GM12873 (cell line): Measurements from ENCODE around the gene TRIM26.

Experiments
- TF ChIP-seq, protein P1 (sequence below): IDR thresholded peaks from 2 replicates; pipeline ENCODE4 v1.5.1; 2012; ENCODE audit warnings: low read depth, mild to moderate bottlenecking, moderate library complexity, low read length, control low read depth; ENCODE audit not compliant: insufficient read depth; ENCODE audit errors: missing control alignments

TRIM26 gene

DNA sequence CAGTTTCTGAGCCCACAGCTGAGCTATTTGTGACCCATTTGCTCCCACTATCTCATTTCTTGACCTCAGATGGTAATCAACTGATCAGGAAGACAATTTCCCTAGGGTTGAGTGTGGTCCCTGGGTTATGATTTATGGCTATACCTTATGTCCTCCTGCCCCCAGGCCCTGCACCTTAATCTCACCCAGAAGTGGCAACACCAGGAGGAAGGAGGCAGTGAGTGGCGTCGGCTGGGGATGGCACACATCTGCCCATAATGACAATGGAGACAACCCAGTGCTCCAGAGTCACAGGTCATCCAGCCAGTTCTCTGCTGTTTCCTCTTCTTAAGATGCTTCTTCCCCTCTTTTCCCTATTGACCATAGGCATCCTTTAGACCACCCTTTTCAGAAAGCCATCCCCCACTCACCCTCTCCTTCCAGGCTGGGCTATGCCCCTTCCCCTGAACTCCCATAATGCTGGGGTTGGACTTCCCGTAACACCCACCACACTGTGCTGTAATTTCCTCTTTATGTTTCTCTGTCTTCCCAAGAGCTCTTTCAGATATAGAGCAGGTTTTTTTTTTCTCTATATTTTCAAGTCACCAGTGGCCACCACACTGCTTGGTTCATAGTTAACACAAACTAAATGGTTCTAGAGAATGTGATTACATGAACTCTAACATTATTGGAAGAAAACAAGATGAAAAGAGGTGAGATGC, 60.1 kb downstream of the TRIM26 start:
- TF ChIP-seq, protein P1, sequence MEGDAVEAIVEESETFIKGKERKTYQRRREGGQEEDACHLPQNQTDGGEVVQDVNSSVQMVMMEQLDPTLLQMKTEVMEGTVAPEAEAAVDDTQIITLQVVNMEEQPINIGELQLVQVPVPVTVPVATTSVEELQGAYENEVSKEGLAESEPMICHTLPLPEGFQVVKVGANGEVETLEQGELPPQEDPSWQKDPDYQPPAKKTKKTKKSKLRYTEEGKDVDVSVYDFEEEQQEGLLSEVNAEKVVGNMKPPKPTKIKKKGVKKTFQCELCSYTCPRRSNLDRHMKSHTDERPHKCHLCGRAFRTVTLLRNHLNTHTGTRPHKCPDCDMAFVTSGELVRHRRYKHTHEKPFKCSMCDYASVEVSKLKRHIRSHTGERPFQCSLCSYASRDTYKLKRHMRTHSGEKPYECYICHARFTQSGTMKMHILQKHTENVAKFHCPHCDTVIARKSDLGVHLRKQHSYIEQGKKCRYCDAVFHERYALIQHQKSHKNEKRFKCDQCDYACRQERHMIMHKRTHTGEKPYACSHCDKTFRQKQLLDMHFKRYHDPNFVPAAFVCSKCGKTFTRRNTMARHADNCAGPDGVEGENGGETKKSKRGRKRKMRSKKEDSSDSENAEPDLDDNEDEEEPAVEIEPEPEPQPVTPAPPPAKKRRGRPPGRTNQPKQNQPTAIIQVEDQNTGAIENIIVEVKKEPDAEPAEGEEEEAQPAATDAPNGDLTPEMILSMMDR, result no peak

DNA sequence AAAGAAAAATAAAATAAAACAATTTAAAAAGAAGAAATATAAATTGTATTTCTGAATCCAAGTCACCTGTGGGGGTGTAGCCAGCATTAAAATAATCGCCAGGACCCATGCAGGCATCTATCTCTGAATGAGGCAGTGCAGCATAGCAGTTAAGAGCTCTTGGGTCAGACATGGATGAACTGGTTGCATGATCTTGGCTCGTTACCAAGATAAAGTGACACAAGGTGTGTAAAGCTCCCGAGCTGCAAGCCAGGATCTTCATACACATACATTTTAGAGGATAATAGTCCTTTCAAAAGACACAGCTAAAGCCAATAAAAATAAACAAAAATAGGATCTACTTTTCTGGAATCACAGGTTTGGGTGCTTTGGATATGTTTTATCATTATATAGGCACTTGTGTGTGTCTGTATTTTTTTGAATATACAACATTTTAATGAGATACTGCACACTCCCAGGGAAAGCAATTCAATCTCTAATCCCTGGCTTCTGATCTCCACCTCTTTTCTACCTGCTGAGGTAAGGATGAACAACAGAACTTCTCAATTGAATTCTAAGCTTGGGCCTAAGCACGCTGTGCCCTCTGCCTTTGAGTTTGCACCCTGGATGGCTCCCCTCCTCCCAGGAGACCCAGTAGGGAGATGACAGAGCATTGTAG, 61.1 kb downstream of the TRIM26 start:
- TF ChIP-seq, protein P1, result no peak

DNA sequence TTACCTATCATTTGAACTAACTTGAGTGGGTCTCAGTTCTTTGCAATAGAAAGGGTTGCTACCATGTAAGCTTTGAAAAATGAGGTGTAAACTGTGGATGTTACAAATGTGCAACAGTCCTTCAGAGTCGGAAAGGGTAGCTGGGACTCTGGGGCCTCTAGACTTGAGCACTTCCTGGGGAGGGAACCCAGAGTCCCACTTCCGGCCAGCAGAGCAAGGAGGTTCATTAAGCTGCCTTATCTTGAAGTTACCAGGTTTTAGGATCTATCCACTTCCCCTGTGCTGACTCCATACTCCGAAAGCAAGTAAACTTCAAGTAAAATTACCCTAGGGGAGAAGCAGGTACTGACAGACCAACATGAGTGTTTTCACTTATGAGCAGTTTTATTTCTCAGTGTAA, 61.6 kb downstream of the TRIM26 start:
- TF ChIP-seq, protein P1, result no peak

DNA sequence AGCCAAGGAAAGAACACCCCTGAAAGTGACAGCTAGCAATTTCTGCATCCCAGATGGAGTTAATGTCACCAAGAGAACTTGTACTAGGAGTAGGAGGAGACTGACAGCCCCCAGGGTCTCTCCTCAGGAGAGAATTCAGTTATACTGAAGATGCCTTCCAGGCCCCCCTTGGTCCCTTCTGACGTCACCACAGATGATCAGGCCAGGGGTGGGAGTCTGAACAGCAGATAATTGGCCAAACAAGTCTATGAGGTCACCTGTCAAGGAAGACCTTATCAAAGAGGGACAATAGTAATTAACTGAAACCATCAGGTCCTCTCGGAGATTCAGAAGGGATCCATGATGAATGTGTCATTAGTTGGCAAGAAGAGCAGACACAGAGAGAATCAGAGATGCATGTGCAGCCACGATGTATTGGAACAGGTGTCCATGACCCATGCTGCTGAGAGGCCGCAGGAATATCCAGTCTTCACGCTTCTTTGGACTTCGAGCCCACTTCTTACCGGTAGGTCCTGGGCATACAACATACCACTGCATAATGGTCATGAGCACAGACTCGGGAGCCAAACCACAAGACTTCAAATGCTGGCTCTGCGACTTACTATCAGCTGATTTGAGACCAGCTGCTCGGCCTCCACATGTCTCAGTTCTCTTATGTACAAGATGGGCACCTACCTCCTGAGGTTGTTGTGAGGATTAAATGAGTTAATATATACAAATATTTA, 62.4 kb downstream of the TRIM26 start:
- TF ChIP-seq, protein P1, result no peak

DNA sequence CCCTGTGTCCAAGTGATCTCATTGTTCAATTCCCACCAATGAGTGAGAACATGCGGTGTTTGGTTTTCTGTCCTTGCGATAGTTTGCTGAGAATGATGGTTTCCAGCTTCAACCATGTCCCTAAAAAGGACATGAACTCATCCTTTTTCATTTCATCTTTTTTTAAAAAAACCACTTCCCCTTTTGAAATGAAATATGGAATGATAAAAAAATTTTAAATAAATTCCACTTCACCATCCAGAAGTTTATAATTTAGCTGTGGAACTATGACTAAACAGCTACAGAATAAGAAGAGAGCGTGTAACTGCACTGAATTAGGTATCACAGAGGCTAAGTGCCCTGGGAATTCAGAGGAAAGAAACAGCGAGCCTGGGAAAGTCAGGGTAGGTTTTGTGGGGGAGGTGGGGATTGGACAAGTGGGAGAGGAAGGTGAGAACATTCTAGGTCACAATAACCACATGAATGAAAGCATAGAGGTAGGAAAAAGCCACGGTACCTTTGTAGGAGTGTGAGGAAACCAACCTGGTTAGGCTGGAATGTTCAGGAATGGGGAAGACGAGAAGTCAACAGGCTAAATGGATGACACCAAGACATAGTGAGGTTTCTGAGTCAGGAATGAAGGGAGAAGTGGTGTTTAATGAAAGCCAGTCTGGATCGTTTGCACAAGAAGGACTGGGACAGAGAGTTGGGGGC, 63.2 kb downstream of the TRIM26 start:
- TF ChIP-seq, protein P1, result no peak

DNA sequence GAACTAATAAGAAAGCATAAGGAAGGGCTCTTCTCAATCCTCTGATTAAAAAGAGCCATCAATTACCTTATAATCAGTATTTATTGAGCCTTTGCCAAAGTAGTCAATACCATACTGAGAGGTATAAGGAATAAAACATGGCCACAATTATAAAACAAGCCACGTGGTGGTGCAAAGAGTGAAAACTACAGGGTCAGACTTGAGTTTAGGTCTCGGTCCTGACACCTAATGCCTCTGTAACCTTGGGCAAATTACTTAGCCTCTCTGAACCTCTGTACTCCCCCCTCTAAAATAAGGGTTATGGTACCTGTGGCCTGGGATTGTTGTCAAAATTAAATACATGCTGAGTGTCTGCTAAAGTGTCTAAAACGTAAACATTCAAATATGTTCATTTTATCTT, 64.0 kb downstream of the TRIM26 start:
- TF ChIP-seq, protein P1, result no peak

DNA sequence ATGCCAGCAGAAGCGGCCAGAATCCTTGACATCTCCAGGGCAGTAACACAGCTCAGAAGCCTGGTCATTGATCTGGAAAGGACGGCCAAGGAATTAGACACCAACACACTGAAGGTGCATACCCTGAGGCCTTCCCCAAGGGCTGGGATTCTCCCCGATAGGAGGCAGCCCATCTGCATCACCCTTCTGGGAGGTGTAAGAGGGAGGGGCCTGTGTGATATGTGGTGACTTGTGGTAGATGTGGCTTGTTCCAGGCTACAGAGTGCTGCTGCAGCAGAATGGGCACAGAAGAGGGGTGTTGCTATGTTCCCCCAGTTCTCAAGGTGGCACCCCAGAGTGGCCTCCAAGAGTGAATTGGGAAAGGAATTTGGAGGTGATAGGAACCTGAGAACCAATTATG, 66.1 kb downstream of the TRIM26 start:
- TF ChIP-seq, protein P1, result no peak
